HFFc6 (cell line): Measurements from ENCODE around the gene IKZF5. TPM values are rescaled to one million over a fixed set of nuclear protein-coding genes. Genes with fewer than 3 reads are reported as not detected.

Source experiments
- DNase-seq: peaks from one replicate; pipeline ENCODE4 v3.0.0-alpha.2; 2018
- H3K27ac Mint-ChIP-seq: 2 replicates; pipeline ENCODE4 v1.8.0; 2020; ENCODE audit warnings: mild to moderate bottlenecking, mixed read lengths
- H3K27me3 Mint-ChIP-seq: 2 replicates; pipeline ENCODE4 v1.8.0; 2021; ENCODE audit warnings: mild to moderate bottlenecking, moderate library complexity, mixed read lengths; ENCODE audit not compliant: insufficient read depth
- H3K36me3 Mint-ChIP-seq: 2 replicates; pipeline ENCODE4 v1.8.0; 2021; ENCODE audit warnings: low read depth, mixed read lengths
- H3K4me1 Mint-ChIP-seq: 2 replicates; pipeline ENCODE4 v1.8.0; 2020; ENCODE audit warnings: low read depth, mixed read lengths
- H3K4me3 Mint-ChIP-seq: 2 replicates; pipeline ENCODE4 v1.8.0; 2020; ENCODE audit warnings: mild to moderate bottlenecking, moderate library complexity, mixed read lengths
- H3K9me3 Mint-ChIP-seq: 2 replicates; pipeline ENCODE4 v1.8.0; 2020; ENCODE audit warnings: mild to moderate bottlenecking, mixed read lengths
- total RNA-seq, 6 experiments: library from RNA; stranded (reverse); fragmentation: NEBNext Ultra II Directional; extraction: Animal tissue kit (Norgen Biotek cat#: 25700); gene quantifications; 2 replicates in 1 of 6; 3 replicates in 5 of 6; pipeline ENCODE4 v1.2.3, GENCODE V29; 2021
- TF ChIP-seq, protein P1 (sequence below): fragments of 200-600 bp; sonication (generic); IDR thresholded peaks from 2 replicates; pipeline ENCODE4 v1.5.0; 2021; ENCODE audit warnings: antibody characterized with exemption, mild to moderate bottlenecking

Gene IKZF5
- total RNA-seq, 6 experiments from 2014 or later, result 9.3 to 11.2 (median 9.9) TPM

DNA sequence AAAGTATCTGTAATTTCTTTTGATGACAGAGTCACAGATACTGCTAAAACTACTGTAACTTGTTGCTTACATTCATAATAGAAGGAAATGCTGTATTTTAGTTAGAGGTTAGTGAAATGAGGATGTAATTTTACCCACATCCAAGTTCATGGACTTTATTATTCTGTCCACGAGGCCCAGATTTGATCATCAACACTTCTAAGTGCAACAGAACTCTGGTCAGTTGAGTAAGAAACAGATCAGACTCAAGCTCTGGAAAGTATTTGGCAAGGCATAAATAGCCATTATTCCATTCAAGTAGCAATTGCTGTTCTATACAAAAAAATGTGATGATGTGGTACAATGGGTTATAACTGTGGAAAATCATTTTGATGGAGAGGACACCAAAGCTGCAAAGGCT is 22.5 kb upstream of the IKZF5 start:
- no peak overlapping the region for H3K4me3 Mint-ChIP-seq
- peaks cover 1% of the 10 kb centered on the region for H3K27me3 Mint-ChIP-seq
- H3K9me3 Mint-ChIP-seq, result no peaks in the 10 kb centered on the region
- DNase-seq, result no peak
- TF ChIP-seq, protein P1, sequence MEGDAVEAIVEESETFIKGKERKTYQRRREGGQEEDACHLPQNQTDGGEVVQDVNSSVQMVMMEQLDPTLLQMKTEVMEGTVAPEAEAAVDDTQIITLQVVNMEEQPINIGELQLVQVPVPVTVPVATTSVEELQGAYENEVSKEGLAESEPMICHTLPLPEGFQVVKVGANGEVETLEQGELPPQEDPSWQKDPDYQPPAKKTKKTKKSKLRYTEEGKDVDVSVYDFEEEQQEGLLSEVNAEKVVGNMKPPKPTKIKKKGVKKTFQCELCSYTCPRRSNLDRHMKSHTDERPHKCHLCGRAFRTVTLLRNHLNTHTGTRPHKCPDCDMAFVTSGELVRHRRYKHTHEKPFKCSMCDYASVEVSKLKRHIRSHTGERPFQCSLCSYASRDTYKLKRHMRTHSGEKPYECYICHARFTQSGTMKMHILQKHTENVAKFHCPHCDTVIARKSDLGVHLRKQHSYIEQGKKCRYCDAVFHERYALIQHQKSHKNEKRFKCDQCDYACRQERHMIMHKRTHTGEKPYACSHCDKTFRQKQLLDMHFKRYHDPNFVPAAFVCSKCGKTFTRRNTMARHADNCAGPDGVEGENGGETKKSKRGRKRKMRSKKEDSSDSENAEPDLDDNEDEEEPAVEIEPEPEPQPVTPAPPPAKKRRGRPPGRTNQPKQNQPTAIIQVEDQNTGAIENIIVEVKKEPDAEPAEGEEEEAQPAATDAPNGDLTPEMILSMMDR, result no peak
- no peaks in the 10 kb centered on the region for H3K4me1 Mint-ChIP-seq
- no peak overlapping the region for H3K27ac Mint-ChIP-seq
- H3K36me3 Mint-ChIP-seq, result peaks cover 6% of the 10 kb centered on the region; the same call in 1 of the 2 replicates

DNA sequence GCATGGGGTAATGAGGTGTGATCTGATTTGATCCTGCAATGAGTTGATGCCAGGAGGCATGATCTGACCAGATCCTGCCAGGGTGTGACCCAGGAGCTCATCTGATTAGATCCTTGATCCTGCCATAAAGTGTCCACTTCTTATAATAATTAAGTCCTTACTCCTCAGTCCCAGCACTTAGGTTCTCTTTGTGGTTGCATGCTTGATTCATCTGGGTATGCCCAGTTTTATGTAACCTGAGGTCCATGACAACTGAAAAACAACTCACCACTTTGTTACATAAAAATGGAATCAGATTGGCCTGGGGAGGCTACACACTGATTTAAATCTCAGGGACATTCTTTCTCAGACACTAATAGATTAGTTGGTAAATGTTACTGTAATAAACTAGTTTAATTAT is 19.3 kb upstream of the IKZF5 start:
- peak; percentile 55 for DNase-seq
- peak overlapping the region; percentile 50; the same call in 1 of the 2 replicates for H3K27ac Mint-ChIP-seq
- H3K9me3 Mint-ChIP-seq, result no peaks in the 10 kb centered on the region
- no peaks in the 10 kb centered on the region for H3K36me3 Mint-ChIP-seq
- no peaks in the 10 kb centered on the region for H3K4me1 Mint-ChIP-seq
- no peak overlapping the region for H3K4me3 Mint-ChIP-seq
- TF ChIP-seq, protein P1, result no peak
- no peaks in the 10 kb centered on the region; the same call in none of the 2 replicates for H3K27me3 Mint-ChIP-seq

DNA sequence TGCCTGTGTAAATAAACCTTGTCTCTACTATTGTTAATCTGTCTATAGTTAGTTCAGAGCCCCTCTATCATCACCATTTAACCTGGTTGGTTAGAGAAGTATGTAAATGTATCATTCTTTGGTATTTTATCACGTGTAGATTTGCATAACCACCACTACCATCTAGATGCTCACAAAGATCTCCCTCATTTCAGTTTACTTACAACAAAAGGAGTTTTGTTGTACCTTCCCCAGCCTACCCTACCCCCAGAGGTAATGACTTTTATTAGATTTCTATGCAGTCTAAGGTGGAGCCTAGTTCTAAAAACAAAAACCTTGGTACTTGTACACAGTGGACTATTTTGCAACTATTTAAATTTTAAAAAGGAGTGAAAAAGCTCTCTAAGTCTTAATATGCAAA is 17.7 kb upstream of the IKZF5 start:
- Mint-ChIP-seq H3K27me3 (no peaks in the 10 kb centered on the region; the same call in 1 of the 2 replicates), H3K9me3 (no peaks in the 10 kb centered on the region), H3K36me3 (no peaks in the 10 kb centered on the region), H3K4me1 (no peaks in the 10 kb centered on the region), H3K4me3 (no peak overlapping the region), H3K27ac (no peak overlapping the region)
- no peak for DNase-seq
- TF ChIP-seq, protein P1, result no peak

DNA sequence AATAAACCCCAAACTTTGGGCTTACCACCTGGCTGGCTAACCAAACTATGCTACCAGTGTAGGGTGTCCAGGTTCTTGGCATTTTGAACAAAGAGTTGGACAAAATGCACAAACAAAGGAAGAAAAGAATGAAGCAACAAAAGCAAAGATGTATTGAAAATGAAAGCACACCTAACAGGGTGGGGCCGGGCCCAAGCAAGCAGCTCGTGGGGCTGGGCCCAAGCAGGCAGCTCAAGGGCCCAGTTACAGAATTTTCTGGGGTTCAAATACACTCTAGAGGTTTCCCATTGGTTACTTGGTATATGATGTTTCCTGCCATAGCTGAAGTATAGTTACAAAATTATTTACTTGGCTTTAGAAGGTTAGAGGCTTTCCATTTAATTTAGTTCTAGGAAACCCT is 15.9 kb upstream of the IKZF5 start:
- H3K4me1 Mint-ChIP-seq, result no peaks in the 10 kb centered on the region
- H3K9me3 Mint-ChIP-seq, result no peaks in the 10 kb centered on the region
- H3K4me3 Mint-ChIP-seq, result no peak overlapping the region
- H3K27ac Mint-ChIP-seq, result no peak overlapping the region
- TF ChIP-seq, protein P1, result no peak
- no peaks in the 10 kb centered on the region; the same call in 1 of the 2 replicates for H3K27me3 Mint-ChIP-seq
- no peak for DNase-seq
- no peaks in the 10 kb centered on the region for H3K36me3 Mint-ChIP-seq

DNA sequence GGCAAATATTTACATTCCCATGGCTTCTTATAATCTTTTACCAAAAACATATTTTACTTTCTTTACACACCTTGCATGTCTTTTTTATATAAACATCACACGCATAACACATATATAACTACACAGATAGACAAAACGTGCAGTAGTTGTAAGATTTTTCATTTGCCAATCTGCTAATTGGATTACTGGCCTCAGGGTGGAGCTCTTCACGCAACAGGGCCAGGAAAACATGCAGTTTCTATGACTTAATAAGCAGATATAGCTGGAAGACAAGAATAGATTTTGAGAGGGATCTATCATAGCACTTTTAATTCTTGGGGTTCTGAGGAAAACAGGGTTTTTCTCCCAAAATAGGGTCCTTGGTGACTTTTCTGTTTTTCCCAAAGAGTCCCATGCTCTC is 12.9 kb upstream of the IKZF5 start:
- Mint-ChIP-seq H3K27ac (no peak overlapping the region), H3K4me3 (no peak overlapping the region), H3K36me3 (0 out of 2 replicates have a peak, but pooled peaks cover 4% of the 10 kb centered on the region), H3K9me3 (no peaks in the 10 kb centered on the region), H3K4me1 (no peaks in the 10 kb centered on the region), H3K27me3 (no peaks in the 10 kb centered on the region)
- peak; percentile 15 for DNase-seq
- TF ChIP-seq, protein P1, result peak; percentile 55; the same call in 1 of the 2 replicates
